Right atrium auricular region (tissue), 2 donors: ENCODE measurements around the gene TBC1D8B. TPM values are rescaled to one million over a fixed set of nuclear protein-coding genes. Genes with fewer than 3 reads are reported as not detected.
"Not testable (repeated sequence)": the region's sequence is repeated elsewhere in the genome, so short reads cannot be mapped to it uniquely, and the experiment has no call there.

Source experiments
- DNase-seq: peaks from one replicate; pipeline ENCODE4 v3.0.0-alpha.2; 2019; ENCODE audit warnings: low spot score
- H3K27ac ChIP-seq, 2 donors: fragments of 200-600 bp; sonication (generic); 1 replicate in 1 of 2; 2 replicates in 1 of 2; pipeline ENCODE4 v1.5.1; 2016 to 2019
- H3K27me3 ChIP-seq, 2 donors: fragments of 200-600 bp; sonication (generic); one replicate each; pipeline versions ENCODE4 v1.5.1 to v1.6.0; 2017 to 2019
- H3K36me3 ChIP-seq: fragments of 200-600 bp; sonication (generic); one replicate; pipeline ENCODE4 v1.5.1; 2016
- H3K4me1 ChIP-seq, 2 donors: fragments of 200-600 bp; sonication (generic); one replicate each; pipeline versions ENCODE4 v1.5.1 to v1.6.0; 2017 to 2019
- H3K4me3 ChIP-seq, 2 donors: fragments of 200-600 bp; sonication (generic); 1 replicate in 1 of 2; 2 replicates in 1 of 2; pipeline ENCODE4 v1.5.1; 2017 to 2019; ENCODE audit warnings: mild to moderate bottlenecking in 1 of 2, moderate library complexity in 1 of 2
- H3K9me3 ChIP-seq, 2 donors: fragments of 200-600 bp; sonication (generic); one replicate each; pipeline ENCODE4 v1.5.1; 2019
- total RNA-seq, 2 donors: library from RNA; depleted of rRNA; stranded (reverse); fragments of >200 nt; gene quantifications; one replicate each; pipeline ENCODE4 v1.1.0, GENCODE V29; 2016
- TF ChIP-seq, protein P1 (sequence below), 2 donors: fragments of 200-600 bp; sonication (generic); IDR thresholded peaks; one replicate each; pipeline ENCODE4 v1.5.1; 2019; ENCODE audit warnings: antibody characterized with exemption in 2 of 2

The TBC1D8B gene
- total RNA-seq, result 1 to 10 TPM; 3.6 to 4.6 TPM

DNA sequence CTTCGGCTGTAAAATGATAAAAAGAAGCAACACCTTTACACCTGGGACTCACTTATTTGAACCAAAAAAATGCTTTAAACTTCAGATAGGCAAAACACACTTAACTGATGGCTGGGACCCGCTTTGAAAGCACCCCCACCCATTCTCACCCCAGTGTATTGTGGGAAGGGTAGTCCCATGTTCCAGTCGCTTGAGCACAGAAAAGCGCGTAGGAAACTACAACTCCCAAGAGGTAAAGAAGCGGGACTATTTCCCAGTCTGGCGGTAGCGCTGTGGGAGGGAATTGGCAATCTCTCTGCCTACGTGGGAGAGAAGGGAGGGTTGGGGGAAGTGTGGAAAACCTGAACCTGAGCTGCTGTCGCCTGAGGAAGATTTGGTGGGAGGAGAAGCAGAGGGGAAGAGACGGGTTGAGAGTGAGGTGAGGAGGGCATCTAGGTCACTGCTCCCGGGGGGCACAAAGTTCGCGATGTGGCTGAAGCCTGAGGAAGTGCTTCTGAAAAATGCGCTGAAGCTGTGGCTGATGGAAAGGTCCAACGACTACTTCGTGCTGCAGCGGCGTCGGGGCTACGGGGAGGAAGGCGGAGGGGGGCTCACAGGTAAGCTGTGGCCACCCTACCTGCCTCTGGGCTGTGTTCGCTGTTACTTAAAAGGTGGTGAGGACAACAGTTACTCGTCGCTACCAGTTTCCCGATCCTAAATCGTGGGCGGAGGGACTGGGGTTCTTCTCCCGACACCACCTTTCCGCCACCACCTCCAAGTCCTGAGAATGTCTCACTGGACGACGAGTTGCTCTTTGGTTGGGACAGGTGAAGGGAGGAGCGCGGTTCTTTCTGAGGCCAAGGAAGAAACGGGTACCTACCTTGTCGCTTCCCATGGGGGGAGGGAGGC lies at the start of gene TBC1D8B:
TSS of gene TBC1D8B (plus strand) at position 286 of the 888 bp plus-strand sequence. CDS start at position 467, 181 bp downstream.
- no peaks in the 10 kb centered on the region for H3K36me3 ChIP-seq
- peak; percentile 83 for DNase-seq
- no peaks in the 10 kb centered on the region for H3K9me3 ChIP-seq
- H3K4me3 ChIP-seq, result peak within 1 kb of the TSS; percentile 44 to 60
- TF ChIP-seq, protein P1, sequence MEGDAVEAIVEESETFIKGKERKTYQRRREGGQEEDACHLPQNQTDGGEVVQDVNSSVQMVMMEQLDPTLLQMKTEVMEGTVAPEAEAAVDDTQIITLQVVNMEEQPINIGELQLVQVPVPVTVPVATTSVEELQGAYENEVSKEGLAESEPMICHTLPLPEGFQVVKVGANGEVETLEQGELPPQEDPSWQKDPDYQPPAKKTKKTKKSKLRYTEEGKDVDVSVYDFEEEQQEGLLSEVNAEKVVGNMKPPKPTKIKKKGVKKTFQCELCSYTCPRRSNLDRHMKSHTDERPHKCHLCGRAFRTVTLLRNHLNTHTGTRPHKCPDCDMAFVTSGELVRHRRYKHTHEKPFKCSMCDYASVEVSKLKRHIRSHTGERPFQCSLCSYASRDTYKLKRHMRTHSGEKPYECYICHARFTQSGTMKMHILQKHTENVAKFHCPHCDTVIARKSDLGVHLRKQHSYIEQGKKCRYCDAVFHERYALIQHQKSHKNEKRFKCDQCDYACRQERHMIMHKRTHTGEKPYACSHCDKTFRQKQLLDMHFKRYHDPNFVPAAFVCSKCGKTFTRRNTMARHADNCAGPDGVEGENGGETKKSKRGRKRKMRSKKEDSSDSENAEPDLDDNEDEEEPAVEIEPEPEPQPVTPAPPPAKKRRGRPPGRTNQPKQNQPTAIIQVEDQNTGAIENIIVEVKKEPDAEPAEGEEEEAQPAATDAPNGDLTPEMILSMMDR (IDR thresholded peaks at IDR 0.05), result no peak
- H3K4me1 ChIP-seq, result no peaks in the 10 kb centered on the region
- no peaks in the 10 kb centered on the region for H3K27me3 ChIP-seq
- H3K27ac ChIP-seq, result peak within 1 kb of the TSS; percentile 6 to 62

DNA sequence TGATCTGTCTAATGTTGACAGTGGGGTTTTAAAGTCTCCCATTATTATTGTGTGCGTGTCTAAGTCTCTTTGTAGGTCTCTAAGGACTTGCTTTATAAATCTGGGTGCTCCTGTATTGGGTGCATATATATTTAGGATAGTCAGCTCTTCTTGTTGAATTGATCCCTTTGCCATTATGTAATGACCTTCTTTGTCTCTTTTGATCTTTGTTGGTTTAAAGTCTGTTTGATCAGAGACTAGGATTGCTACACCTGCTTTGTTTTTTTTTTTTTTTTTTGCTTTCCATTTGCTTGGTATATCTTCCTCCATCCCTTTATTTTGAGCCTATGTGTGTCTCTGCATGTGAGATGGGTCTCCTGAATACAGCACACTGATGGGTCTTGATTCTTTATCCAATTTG lies 33.2 kb upstream of the TBC1D8B start:
- not testable (repeated sequence) for DNase-seq, H3K27me3 ChIP-seq, H3K27ac ChIP-seq, H3K4me1 ChIP-seq, H3K36me3 ChIP-seq, H3K4me3 ChIP-seq, H3K9me3 ChIP-seq

DNA sequence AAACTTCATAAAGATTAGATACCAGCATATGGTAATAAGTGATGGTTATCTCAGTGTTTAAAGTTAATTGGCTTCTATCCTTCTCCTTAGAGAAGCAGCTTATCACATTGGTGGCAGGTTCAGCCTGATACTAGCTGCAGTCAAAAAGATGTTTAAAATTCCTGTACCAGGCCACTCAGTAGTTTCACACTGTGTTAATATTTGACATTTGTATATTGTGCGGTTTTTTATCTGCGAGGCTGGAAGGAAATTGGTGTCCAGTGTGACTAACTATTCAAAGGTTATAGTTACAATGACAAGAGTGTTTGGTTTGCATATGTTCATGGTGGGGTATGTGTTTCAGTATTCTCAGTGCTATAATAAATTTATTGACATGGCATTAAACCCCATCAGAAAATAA lies 27.5 kb upstream of the TBC1D8B start:
- Histone ChIP-seq H3K4me3 (no peak overlapping the region), H3K27ac (no peak overlapping the region), H3K9me3 (peaks cover 0 to 2% of the 10 kb centered on the region in 2 donors), H3K4me1 (no peaks in the 10 kb centered on the region), H3K27me3 (no peaks in the 10 kb centered on the region), H3K36me3 (no peaks in the 10 kb centered on the region)
- DNase-seq, result no peak
- TF ChIP-seq, protein P1 (IDR thresholded peaks at IDR 0.05), result no peak

DNA sequence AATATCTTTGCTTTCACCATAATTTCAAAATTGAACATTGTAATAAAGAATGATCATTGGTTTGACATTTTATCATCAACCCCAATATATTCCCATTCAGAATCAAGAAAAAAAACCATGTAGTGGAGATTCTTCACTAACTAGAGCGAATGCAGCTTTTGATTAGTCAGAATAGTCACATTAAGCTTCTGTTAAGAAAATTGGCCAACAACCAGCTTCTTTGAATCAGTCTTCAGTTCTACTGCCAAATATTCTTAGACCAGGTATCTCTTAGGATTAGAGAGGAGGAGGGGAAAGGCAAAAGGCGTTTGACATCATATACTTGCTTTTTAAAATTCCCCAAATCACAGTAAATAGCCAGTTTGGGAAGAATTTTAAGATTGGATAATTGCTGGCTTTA lies 22.2 kb upstream of the TBC1D8B start:
- Histone ChIP-seq H3K27me3 (no peaks in the 10 kb centered on the region), H3K9me3 (peaks cover 0 to under 1% of the 10 kb centered on the region in 2 donors), H3K27ac (no peak overlapping the region), H3K4me3 (no peak overlapping the region), H3K36me3 (no peaks in the 10 kb centered on the region), H3K4me1 (no peaks in the 10 kb centered on the region)
- DNase-seq, result no peak
- TF ChIP-seq, protein P1 (IDR thresholded peaks at IDR 0.05), result no peak

- Histone ChIP-seq H3K4me3 (no peak overlapping the region), H3K27me3 (no peaks in the 10 kb centered on the region), H3K36me3 (no peaks in the 10 kb centered on the region), H3K27ac (no peak overlapping the region), H3K4me1 (no peaks in the 10 kb centered on the region), H3K9me3 (peaks cover 0 to 6% of the 10 kb centered on the region in 2 donors)
- no peak for DNase-seq
- TF ChIP-seq, protein P1 (IDR thresholded peaks at IDR 0.05), result no peak
These were observed 21.7 kb upstream of the TBC1D8B start for GRCh38 chrX:106780664-106781377.

DNA sequence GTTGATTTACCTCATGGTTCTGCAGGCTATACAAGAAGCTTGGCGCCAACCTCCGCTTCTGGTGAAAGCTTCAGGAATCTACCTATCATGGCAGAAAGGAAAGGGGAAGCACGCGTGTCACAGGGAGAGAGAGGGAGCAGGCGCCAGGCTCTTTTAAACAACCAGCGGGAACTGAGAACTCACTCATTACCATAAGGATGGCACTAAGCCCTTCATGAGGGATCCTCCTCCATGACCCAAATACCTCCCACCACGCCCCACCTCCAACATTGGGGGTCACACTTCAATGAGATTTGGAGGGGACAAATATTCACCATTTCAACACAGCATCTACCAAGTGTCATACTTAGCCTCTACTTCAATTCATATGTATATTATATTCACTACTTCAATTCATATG lies 18.8 kb upstream of the TBC1D8B start:
- TF ChIP-seq, protein P1 (IDR thresholded peaks at IDR 0.05), result no peak
- H3K27ac ChIP-seq, result no peak overlapping the region
- no peaks in the 10 kb centered on the region for H3K4me1 ChIP-seq
- no peaks in the 10 kb centered on the region for H3K27me3 ChIP-seq
- no peaks in the 10 kb centered on the region for H3K36me3 ChIP-seq
- H3K9me3 ChIP-seq, result peaks cover 0 to 6% of the 10 kb centered on the region in 2 donors
- no peak for DNase-seq
- no peak overlapping the region for H3K4me3 ChIP-seq
